ENCODE results near the gene LGALS3BP.

Gene LGALS3BP

DNA sequence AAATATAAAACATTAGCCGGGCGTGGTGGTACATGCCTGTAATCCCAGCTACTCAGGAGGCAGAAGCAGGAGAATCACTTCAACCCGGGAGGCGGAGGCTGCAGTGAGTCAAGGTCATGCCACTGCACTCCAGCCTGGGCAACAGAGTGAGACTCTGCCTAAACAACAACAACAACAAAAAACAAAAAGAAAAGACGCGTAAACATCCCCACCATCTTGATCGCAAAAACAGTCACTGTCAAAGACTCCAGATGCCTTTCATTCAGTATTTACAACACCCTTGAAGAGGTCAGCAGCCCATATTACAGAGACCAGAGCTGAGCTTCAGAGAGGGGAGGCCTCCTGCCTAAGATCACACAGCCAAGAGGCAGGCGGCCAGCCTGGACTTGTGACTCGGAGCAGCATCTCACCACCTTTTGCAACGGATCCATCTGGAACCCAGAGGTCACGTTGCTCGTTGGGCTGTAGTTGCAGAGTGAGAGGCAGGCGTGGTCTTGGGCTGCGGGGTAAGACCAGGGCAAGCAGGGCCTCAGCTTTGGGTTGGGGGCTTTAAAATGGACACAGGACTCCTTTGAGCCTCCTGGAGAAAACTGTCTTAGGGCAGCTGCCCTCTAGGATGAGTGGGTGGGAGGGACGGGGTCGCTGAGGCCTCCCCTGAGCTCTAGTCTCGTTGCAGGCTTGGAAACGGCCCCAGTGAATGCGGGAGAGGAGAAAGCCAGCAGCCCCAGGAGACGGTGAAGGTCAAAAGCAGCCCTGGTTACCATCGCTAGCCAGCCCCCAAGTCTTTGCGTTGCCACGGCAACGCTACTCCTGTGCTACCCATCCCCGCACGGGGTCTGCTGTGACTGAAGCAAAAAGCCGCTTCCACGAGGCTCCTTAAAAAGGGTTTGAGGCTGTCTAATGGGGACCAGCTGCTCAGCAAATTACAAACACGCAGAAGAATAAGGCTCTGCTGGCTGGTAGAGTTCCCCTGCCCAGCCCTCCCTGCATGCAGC, 26.1 kb downstream of the LGALS3BP start:
- H3K27ac ChIP-seq (replicated peaks) = no peak overlapping the region
- no peak for DNase-seq (ENCODE audit: low read depth in 1 of 2, low spot score in 1 of 2)
- H3K27me3 ChIP-seq (ENCODE audit: insufficient read depth, poor library complexity, severe bottlenecking) = no peaks in the 10 kb centered on the region
- H3K4me3 ChIP-seq (replicated peaks; ENCODE audit: insufficient read depth, low read length) = no peak overlapping the region
- no peak for TF ChIP-seq GABPA (IDR thresholded peaks at IDR 0.05; ENCODE audit: low read depth)
- TF ChIP-seq, protein P1, sequence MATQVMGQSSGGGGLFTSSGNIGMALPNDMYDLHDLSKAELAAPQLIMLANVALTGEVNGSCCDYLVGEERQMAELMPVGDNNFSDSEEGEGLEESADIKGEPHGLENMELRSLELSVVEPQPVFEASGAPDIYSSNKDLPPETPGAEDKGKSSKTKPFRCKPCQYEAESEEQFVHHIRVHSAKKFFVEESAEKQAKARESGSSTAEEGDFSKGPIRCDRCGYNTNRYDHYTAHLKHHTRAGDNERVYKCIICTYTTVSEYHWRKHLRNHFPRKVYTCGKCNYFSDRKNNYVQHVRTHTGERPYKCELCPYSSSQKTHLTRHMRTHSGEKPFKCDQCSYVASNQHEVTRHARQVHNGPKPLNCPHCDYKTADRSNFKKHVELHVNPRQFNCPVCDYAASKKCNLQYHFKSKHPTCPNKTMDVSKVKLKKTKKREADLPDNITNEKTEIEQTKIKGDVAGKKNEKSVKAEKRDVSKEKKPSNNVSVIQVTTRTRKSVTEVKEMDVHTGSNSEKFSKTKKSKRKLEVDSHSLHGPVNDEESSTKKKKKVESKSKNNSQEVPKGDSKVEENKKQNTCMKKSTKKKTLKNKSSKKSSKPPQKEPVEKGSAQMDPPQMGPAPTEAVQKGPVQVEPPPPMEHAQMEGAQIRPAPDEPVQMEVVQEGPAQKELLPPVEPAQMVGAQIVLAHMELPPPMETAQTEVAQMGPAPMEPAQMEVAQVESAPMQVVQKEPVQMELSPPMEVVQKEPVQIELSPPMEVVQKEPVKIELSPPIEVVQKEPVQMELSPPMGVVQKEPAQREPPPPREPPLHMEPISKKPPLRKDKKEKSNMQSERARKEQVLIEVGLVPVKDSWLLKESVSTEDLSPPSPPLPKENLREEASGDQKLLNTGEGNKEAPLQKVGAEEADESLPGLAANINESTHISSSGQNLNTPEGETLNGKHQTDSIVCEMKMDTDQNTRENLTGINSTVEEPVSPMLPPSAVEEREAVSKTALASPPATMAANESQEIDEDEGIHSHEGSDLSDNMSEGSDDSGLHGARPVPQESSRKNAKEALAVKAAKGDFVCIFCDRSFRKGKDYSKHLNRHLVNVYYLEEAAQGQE (IDR thresholded peaks at IDR 0.05; ENCODE audit: insufficient replicate concordance, low read depth) = no peak

DNA sequence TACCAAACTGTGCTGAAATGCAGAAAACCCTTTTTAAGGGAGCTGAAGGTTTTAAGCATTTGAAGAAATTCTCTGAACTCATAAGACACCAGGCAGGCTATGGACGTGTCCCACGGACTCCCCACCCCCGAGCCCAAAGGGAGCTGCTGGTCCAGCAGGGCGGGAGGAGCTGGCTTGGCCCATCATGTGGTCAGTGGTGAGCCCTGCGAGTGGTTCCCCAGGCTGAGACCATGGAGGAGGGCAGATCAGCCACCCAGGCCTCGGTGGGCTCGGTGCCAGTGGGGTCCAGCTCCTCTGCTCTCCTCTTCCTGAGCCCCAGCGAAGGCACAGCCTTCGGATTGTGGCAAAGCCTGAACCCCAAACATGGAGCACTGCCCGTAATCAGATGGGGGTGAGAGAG, 27.0 kb downstream of the LGALS3BP start:
- Histone ChIP-seq H3K27me3 (ENCODE audit: insufficient read depth, poor library complexity, severe bottlenecking) (no peaks in the 10 kb centered on the region), H3K4me3 (replicated peaks; ENCODE audit: insufficient read depth, low read length) (no peak overlapping the region), H3K27ac (replicated peaks) (no peak overlapping the region)
- TF ChIP-seq, protein P2, sequence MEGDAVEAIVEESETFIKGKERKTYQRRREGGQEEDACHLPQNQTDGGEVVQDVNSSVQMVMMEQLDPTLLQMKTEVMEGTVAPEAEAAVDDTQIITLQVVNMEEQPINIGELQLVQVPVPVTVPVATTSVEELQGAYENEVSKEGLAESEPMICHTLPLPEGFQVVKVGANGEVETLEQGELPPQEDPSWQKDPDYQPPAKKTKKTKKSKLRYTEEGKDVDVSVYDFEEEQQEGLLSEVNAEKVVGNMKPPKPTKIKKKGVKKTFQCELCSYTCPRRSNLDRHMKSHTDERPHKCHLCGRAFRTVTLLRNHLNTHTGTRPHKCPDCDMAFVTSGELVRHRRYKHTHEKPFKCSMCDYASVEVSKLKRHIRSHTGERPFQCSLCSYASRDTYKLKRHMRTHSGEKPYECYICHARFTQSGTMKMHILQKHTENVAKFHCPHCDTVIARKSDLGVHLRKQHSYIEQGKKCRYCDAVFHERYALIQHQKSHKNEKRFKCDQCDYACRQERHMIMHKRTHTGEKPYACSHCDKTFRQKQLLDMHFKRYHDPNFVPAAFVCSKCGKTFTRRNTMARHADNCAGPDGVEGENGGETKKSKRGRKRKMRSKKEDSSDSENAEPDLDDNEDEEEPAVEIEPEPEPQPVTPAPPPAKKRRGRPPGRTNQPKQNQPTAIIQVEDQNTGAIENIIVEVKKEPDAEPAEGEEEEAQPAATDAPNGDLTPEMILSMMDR (IDR thresholded peaks at IDR 0.05; ENCODE audit: insufficient read depth, low read length) = no peak
- no peak for TF ChIP-seq POLR2AphosphoS5 (IDR thresholded peaks at IDR 0.05; ENCODE audit: low read depth)
- no peak for TF ChIP-seq GABPA (IDR thresholded peaks at IDR 0.05; ENCODE audit: low read depth)
- TF ChIP-seq, protein P1 (IDR thresholded peaks at IDR 0.05; ENCODE audit: insufficient replicate concordance, low read depth) = no peak
- no peak for TF ChIP-seq SPI1 (IDR thresholded peaks at IDR 0.05; ENCODE audit: borderline replicate concordance, low read depth)
- DNase-seq (ENCODE audit: low read depth in 1 of 2, low spot score in 1 of 2) = no peak

DNA sequence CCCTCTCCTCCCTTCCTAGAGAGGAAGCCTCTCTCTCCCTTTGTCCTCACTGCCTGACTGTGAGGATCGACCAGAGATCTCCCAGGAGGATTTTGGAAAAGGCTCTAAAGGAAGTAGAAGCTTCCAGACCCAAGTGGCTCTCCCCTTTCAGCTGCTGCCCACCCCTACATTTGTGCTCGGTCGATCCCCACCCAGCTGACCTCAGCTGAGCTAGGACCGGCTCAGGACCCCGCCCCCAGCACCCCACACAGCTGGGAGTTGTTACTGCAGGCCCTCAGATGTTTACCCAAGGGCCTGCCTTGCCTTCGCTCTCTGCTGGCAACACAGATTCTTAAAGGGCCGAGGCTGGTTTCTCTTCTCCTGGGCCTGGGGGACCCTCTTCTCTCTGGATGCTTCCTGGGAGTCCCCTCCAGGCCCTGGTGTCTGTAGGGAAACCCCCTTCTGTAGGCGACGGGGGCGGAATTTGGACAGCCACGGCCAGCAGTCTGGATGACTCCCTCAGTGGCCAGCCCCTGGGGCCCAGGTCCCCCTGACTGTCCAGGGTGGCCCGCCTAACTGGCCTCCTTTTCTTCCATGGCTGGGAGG, 27.7 kb downstream of the LGALS3BP start:
- no peak for DNase-seq (ENCODE audit: low read depth in 1 of 2, low spot score in 1 of 2)
- TF ChIP-seq, protein P1 (IDR thresholded peaks at IDR 0.05; ENCODE audit: insufficient replicate concordance, low read depth) = no peak
- TF ChIP-seq GABPA (IDR thresholded peaks at IDR 0.05; ENCODE audit: low read depth) (no peak), SPI1 (IDR thresholded peaks at IDR 0.05; ENCODE audit: borderline replicate concordance, low read depth) (no peak), POLR2AphosphoS5 (IDR thresholded peaks at IDR 0.05; ENCODE audit: low read depth) (no peak)
- TF ChIP-seq, protein P2 (IDR thresholded peaks at IDR 0.05; ENCODE audit: insufficient read depth, low read length) = no peak
- no peak overlapping the region for H3K4me3 ChIP-seq (replicated peaks; ENCODE audit: insufficient read depth, low read length)
- H3K27ac ChIP-seq (replicated peaks) = no peak overlapping the region
- no peaks in the 10 kb centered on the region for H3K27me3 ChIP-seq (ENCODE audit: insufficient read depth, poor library complexity, severe bottlenecking)

Measured in HL-60 (cell line).